ENCODE measurements around the gene APBA2.

GRCh38 chr15:29104566-29104880 lies 218.7 kb downstream of the APBA2 start:
- no peak for TF ChIP-seq CTCF (optimal IDR thresholded peaks at IDR 0.05 in 1 of 3, IDR thresholded peaks at IDR 0.05 in 1 of 3, conservative IDR thresholded peaks at IDR 0.05 in 1 of 3; ENCODE audit: extremely low read depth in 1 of 3, insufficient read depth in 2 of 3, low read length in 3 of 3)
- no peak for TF ChIP-seq EZH2 (IDR thresholded peaks at IDR 0.05; ENCODE audit: low read length)
